ENCODE results near the gene GNL1.

GNL1 gene, protein sequence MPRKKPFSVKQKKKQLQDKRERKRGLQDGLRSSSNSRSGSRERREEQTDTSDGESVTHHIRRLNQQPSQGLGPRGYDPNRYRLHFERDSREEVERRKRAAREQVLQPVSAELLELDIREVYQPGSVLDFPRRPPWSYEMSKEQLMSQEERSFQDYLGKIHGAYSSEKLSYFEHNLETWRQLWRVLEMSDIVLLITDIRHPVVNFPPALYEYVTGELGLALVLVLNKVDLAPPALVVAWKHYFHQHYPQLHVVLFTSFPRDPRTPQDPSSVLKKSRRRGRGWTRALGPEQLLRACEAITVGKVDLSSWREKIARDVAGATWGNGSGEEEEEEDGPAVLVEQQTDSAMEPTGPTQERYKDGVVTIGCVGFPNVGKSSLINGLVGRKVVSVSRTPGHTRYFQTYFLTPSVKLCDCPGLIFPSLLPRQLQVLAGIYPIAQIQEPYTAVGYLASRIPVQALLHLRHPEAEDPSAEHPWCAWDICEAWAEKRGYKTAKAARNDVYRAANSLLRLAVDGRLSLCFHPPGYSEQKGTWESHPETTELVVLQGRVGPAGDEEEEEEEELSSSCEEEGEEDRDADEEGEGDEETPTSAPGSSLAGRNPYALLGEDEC

GRCh38 chr6:30556066-30556905 lies at the start of gene GNL1:
Gene GNL1, minus strand, starts transcription at chr6:30556489. Its CDS starts 286 bp downstream, at chr6:30556203.
- DNase-seq (ENCODE audit: low read depth): peak; percentile 98

DNA sequence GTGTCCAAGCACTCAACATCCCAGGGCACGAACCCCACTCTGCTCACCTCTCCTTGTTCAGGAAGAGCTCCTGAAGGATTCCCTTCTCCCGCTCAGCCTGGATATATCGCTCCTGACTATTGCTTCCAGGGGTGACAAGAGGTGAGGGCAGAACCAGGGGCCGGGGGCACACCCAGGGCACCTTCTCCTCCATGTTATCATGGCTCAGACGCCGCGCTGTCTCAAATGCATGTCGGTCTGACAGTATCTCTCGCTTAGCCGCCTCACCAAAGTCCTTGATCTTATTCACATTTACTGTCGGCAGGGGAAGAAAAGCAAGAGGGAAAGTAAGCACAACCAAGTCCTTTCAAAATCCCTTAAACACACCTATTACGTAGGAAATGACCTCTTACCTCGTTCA lies 47.7 kb upstream of the GNL1 start:
- DNase-seq (ENCODE audit: low read depth): no peak

- DNase-seq (ENCODE audit: low read depth): no peak
Observed at GRCh38 chr6:30601815-30602641, 45.7 kb upstream of the GNL1 start.

DNA sequence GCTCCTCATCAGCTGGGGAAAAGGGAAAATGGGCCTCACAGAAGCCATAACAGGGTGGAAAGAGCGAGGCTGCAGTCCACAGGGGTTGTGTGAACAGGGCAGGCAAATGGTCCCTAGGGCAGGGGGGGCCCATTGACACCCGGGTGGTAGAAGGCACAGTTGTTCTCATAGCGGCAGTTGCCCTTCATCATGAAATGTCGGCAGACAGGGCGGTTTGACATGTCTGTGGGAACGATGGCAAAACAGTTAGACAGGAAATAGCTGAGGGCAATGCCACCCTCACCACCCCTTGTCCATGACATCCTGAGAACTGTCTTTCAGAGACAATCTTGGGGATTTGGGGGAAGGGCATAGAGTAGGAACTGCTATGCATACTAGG lies 45.1 kb upstream of the GNL1 start:
- DNase-seq (ENCODE audit: low read depth): no peak

DNA sequence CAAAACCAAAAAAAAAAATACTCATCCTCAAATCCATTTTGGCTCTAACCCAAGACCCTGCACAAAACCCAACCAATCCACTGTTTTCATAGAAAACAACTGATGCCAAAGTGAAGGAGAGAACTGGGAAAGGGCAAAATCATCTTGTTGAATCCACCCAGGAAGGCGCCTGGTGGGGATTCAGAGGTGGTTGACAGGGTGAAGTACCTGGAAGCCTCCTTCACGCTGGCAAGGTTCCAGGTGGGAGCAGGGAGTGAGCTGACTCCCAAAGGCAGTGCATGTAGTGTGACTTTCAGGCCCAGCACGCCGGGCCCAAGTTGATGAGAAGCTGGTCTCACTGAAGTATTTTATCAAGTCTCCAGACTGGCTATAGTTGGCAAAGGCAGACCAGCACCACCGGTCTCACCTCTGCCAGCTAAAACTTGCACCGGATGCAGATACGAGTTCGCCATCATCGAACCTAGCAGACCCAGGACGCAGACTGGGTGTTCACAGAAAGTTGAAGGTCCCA lies 44.2 kb upstream of the GNL1 start:
- DNase-seq (ENCODE audit: low read depth): no peak

GRCh38 chr6:30599625-30600324 lies 43.5 kb upstream of the GNL1 start:
- DNase-seq (ENCODE audit: low read depth): no peak

- DNase-seq (ENCODE audit: low read depth): no peak
Observed at GRCh38 chr6:30598912-30599624, 42.8 kb upstream of the GNL1 start.

- DNase-seq (ENCODE audit: low read depth): peak; percentile 74
Observed at GRCh38 chr6:30597315-30598144, 41.2 kb upstream of the GNL1 start.

DNA sequence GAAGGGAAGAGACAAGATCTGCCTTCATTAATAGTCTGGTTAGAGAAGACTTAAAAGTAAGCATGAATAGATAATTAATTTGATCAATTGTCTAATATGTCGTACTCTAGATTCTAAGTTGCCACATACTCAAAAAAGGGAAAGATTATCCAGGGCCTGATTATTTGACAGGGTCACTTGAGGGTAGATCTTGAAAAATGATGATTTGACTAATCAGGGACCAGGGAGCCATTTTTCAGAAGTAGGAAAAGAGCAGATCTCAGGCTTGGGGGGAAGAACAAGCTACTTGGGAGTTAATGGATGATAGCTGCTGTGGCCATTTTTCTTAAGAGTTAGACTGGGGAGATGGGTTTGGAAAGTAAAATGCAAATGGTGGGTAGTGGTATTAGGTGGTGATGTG lies 36.0 kb upstream of the GNL1 start:
- DNase-seq (ENCODE audit: low read depth): no peak

GRCh38 chr6:30591008-30591407 lies 34.7 kb upstream of the GNL1 start:
- no peak for DNase-seq (ENCODE audit: low read depth)

DNA sequence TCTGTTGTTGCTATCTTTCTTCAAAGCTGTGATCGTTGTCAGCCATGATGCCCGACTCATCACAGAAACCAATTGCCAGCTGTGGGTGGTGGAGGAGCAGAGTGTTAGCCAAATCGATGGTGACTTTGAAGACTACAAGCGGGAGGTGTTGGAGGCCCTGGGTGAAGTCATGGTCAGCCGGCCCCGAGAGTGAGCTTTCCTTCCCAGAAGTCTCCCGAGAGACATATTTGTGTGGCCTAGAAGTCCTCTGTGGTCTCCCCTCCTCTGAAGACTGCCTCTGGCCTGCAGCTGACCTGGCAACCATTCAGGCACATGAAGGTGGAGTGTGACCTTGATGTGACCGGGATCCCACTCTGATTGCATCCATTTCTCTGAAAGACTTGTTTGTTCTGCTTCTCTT lies 34.2 kb upstream of the GNL1 start:
- DNase-seq (ENCODE audit: low read depth): no peak

GRCh38 chr6:30589754-30590358 lies 33.6 kb upstream of the GNL1 start:
- DNase-seq (ENCODE audit: low read depth): no peak

- DNase-seq (ENCODE audit: low read depth): no peak
Observed at GRCh38 chr6:30583921-30584320, 27.6 kb upstream of the GNL1 start.

GRCh38 chr6:30578051-30578450 lies 21.8 kb upstream of the GNL1 start:
- no peak for DNase-seq (ENCODE audit: low read depth)

DNA sequence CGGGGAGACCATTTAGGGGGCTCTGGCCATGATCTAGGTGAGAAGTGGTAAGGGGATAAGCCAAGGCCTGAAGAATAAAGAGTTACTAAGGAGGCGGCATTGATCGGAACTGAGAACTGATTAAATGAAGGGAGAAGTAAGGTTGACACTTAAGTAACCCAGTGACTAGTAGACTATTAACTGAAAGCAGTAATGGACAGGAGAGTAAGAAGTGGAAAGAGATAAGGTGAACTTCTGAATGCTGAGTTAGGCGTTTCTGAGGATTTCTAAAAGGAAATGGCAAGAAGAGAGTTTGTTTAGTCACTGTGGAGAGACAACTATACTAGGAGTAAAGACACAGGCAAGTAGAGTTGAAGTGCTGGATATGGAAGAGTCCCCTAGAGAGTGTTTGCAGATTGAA lies 16.8 kb upstream of the GNL1 start:
- no peak for DNase-seq (ENCODE audit: low read depth)

- DNase-seq (ENCODE audit: low read depth): no peak
Observed at GRCh38 chr6:30572148-30572547, 15.9 kb upstream of the GNL1 start.

DNA sequence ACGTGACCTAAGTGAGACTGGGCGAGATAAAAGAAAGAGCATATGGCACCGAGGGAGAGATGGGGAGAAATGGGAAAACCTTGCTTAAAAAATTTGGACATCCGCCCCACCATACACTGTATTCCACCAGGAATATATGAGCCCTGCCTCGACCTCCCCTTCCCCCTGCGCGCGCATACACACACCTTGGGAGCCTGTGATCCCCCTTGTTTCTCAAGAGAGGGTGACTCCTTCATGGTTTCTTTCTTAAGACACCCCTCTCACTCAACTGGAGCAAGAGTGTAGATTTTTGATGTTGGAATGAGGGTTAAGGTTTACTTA lies 15.4 kb upstream of the GNL1 start:
- DNase-seq (ENCODE audit: low read depth): no peak

DNA sequence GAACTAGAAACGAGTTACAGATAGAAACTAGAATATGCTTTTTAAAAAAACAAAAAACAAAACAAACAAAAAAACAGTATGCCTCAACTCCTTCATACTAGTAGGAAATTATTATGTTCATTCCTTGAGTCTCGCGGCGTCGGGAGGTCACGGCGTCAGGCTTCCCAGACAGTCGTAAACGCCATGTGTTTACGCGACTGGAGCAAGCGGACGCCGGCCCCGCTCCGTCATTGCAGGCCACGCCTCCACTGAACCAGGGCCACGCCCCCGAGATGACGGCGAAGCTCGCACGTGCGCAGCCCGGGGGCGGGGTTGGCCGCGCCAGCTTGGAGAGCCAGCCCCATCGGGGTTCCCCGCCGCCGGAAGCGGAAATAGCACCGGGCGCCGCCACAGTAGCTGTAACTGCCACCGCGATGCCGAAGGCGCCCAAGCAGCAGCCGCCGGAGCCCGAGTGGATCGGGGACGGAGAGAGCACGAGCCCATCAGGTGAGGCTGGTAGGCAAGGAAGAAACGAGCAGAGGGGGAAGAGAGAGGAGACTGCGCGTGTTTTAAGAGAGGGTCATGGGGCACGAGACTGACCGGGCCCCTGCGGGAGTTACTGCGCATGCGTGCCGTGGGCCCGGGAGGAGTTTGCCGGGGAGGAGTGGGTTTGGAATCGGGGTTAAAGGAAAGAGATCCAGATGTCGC lies 14.9 kb upstream of the GNL1 start, which contains the start of gene ABCF1:
ABCF1 (plus strand) TSS at position 368 of the 687 bp plus-strand sequence; CDS start at position 414, 46 bp downstream.
- DNase-seq (ENCODE audit: low read depth): peak; percentile 99

- DNase-seq (ENCODE audit: low read depth): no peak
Observed at GRCh38 chr6:30570740-30571074, 14.4 kb upstream of the GNL1 start.
